Breast epithelium (tissue), 3 donors: ENCODE measurements around the gene SERTM2.

Experiments
- CTCF ChIP-seq, 3 donors: fragments of 450-650 bp; IDR thresholded peaks; one replicate each; pipeline ENCODE4 v1.5.1; 2016 to 2017; ENCODE audit warnings: antibody characterized with exemption in 3 of 3, mild to moderate bottlenecking in 3 of 3, moderate library complexity in 3 of 3
- POLR2AphosphoS5 ChIP-seq, 3 donors: sonication (generic); formaldehyde crosslinking; IDR thresholded peaks; one replicate each; pipeline ENCODE4 v1.6.1; 2017; ENCODE audit warnings: antibody characterized with exemption in 3 of 3

GRCh38 chrX:111483135-111483534 lies 28.3 kb upstream of the SERTM2 start:
- no peak for TF ChIP-seq CTCF (IDR thresholded peaks at IDR 0.05)
- no peak for TF ChIP-seq POLR2AphosphoS5 (IDR thresholded peaks at IDR 0.05)
